PFSK-1 (cell line): ENCODE data around the gene ITGAE.

Source experiments
- POLR2AphosphoS5 ChIP-seq: IDR thresholded peaks from 2 replicates; pipeline ENCODE4 v1.6.1; 2012; ENCODE audit warnings: low read depth, mild to moderate bottlenecking, control low read depth, low read length, moderate library complexity
- SIN3A ChIP-seq: IDR thresholded peaks from 2 replicates; pipeline ENCODE4 v1.6.1; 2012; ENCODE audit warnings: mild to moderate bottlenecking, low read length, moderate library complexity, borderline replicate concordance; ENCODE audit not compliant: insufficient read depth
- TAF1 ChIP-seq: IDR thresholded peaks from 2 replicates; pipeline ENCODE4 v1.6.1; 2012; ENCODE audit warnings: low read length, control low read depth, borderline replicate concordance; ENCODE audit not compliant: insufficient read depth

- TF ChIP-seq TAF1: no peak
- TF ChIP-seq POLR2AphosphoS5: no peak
- no peak for TF ChIP-seq SIN3A
These were observed 119.0 kb downstream of the ITGAE start for GRCh38 chr17:3682033-3682432.
